ENCODE measurements around the gene MCCC1.

Gene MCCC1

GRCh38 chr3:182965861-182966366, 133.4 kb downstream of the MCCC1 start:
- peaks cover 19% of the 10 kb centered on the region for H3K36me3 ChIP-seq
- H3K9me3 ChIP-seq = no peaks in the 10 kb centered on the region
- no peaks in the 10 kb centered on the region for H3K27me3 ChIP-seq
- H3K27ac ChIP-seq = no peak overlapping the region
- peaks cover 15 to 26% of the 10 kb centered on the region in 2 experiments for H3K4me1 ChIP-seq (ENCODE audit: control insufficient read depth in 1 of 2, insufficient read depth in 1 of 2, low read depth in 1 of 2, low read length in 1 of 2)
- H3K4me3 ChIP-seq (ENCODE audit: low read depth in 1 of 2, low read length in 1 of 2) = no peak overlapping the region
- TF ChIP-seq CTCF (IDR thresholded peaks at IDR 0.05) = no peak
